H1 (cell line): ENCODE data around the gene OAS3. TPM values are rescaled to one million over a fixed set of nuclear protein-coding genes. Genes with fewer than 3 reads are reported as not detected.

Experiments used
- KDM1A ChIP-seq: fragments of 200-600, 300-600 bp; sonication (generic); IDR thresholded peaks from 2 replicates; pipeline ENCODE4 v1.7.1; 2016; ENCODE audit warnings: mild to moderate bottlenecking, low read length, borderline replicate concordance
- polyA plus RNA-seq, 7 experiments: library from polyadenylated mRNA; depleted of rRNA in 3 of 7; stranded (reverse) in 5 of 7; unstranded in 2 of 7; fragments of >200 nt in 5 of 7; fragments of 200-250 nt in 2 of 7; gene quantifications; 1 replicate in 5 of 7; 2 replicates in 1 of 7; 4 replicates in 1 of 7; pipeline versions ENCODE4 v1.2.1 to v1.2.3, GENCODE V29; 2011 to 2013; ENCODE audit warnings: missing spikeins in 2 of 7, mixed read lengths in 2 of 7
- total RNA-seq: library from RNA; stranded (reverse); fragmentation: NEBNext Ultra II Directional; extraction: Animal tissue kit (Norgen Biotek cat#: 25700); gene quantifications from 2 replicates; pipeline ENCODE4 v1.2.1, GENCODE V29; 2021

The OAS3 gene
- total and polyA plus RNA-seq, 2 of the 8 experiments (the other 6 are each of a cell fraction or from before 2014, with no cell fraction given) = 0.73 to 3.7 TPM

GRCh38 chr12:112964067-112964670, 25.9 kb downstream of the OAS3 start (continued):
- no peak for TF ChIP-seq KDM1A
